ENCODE measurements around the gene SATB1.
"Not testable (repeated sequence)": the region's sequence is repeated elsewhere in the genome, so short reads cannot be mapped to it uniquely, and the experiment has no call there.

The SATB1 gene

DNA sequence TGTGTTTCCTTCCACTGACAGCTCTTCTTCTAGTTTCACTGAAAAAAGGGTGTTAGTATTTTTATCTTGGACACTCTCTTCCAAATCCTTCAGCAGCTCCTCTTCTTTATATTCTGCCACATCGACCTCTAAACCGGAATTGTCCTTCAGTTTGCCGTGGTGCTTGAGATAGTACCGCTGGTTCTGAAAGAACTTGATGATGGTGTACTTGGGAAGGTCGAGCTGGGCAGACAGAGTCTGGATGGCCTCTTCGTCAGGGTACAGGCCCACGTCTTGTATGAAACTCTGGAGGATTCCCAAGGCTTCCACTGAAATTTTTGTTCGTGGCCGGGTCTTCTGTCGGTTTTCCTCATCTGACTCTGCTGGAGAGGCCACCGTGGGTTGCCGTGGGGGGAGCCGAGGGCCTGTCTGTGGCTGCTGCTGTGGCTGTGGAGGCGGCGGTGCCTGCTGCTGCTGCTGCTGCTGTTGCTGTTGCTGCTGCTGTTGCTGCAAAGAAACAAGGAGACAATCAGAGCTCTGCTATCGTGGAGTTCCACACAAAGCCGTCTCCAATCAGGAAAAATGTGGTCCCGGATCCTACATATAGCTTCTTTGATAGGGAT is 75.8 kb downstream of the SATB1 start:
- DNase-seq, result no peak

DNA sequence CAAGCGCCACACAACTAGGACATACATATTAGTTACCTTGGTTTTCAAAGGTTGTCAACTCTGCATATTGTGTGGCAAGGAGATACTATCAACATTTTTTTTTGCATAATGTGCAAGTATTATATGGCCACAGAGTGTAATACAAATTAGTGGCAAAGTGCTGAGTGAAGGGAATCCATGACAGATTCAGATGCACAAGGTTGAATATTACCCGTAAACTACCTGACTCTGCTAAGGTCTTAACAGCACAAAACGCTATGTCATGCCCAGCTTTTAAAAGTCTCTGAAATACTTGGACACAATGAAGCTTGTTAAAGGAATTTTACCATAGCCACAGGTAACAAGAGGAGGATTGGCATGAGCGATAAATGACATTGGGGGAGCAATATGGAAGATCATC is 79.0 kb downstream of the SATB1 start:
- DNase-seq, result no peak

DNA sequence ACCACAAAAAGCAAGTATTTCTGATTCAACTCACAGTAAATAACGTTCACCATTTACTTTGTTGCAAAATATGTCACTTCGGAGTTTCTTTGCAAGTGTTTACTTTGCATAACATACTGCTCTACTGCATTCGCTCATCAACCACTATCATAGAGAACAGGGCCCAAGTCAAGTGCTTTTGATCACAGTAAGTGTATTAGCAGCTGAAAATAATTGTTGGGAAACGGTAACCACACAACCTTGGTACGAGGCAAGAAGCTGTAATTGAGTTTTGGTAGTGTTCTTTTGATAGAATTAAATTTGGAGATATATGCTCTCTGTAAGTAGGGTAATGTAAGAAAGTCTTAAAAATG is 80.1 kb downstream of the SATB1 start:
- no peak for DNase-seq

DNA sequence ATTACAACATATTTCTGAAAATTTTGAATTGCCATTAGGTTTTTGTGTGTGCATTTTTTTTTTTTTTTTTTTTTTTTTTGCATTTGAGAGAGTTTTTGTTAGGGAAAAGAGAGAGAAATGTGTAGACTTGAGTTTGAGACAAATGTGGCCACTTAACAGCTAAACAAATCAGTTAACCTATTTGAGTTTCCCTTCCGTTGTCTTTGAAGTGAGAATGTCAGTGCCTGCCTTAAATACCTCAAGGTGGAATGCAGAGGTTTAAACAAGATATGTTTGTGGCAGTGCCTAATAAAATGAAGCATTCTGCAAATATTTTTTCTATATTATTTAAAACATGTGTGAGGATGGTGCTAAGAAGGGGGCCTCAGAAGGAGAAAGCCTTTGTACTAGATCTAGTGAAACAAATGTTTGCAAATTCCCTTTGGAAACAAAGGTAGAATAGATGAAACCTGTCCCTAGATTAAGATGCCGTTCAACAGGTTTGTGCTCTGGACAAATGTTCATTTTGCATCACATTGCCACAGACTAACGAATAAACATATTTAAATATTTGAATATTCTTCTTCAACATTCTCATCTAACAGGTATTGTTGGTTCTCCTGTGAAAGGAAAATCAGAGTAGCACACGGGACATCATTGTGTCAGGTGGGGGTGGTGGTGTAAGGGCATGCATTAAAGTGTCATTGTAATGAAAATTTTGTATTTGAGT is 80.7 kb downstream of the SATB1 start:
- no peak for DNase-seq

DNA sequence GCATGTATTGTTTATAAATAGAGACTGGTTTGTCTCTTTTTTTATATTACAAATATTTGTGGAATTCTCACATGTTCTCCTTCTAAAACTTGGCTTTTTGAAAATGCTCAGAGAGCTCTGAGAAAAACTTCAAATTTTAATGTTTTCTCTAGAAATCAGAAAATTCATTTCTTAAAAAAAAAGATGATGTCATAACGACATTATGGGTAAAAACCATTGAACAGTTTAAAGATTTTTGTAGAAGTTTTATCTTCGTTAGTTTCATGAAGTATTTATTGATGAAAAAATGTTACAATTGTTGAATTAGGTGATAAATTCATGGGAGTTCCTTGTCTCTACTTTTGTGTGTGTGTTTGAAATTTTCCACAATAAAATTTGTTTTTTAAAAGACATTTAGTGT is 81.3 kb downstream of the SATB1 start:
- no peak for DNase-seq

DNA sequence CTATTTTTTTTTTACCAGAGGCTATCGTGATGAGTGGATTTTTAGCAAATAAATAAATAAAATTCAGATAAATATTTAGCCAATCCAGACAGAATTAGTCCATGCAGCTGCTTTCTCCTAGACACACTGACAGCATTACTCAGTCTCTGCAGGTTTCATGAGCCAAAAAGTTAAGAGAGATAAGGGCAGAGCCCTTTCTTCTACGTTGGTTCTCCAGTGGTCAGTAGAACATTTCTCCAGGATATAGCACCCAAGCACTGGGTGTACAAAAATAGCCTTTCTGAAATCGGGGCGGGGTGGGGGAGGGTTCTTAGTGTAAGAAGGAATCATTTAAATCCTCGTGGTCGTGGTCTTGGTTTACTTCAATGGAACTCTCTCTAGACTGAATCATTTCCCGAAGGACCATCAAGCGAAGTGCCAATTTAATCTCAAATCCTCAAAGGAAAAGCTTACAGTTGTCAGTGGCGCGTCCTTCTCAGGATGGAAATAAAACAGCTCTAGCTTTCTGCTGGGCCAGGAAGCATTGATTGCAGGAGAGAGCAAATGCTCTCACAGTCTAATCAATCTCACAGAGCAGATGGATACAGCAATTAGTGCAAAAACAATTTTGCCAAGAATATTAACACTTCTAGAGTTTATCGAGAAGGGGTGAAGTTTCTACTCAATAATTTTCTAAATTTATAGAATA is 86.2 kb downstream of the SATB1 start:
- no peak for DNase-seq

DNA sequence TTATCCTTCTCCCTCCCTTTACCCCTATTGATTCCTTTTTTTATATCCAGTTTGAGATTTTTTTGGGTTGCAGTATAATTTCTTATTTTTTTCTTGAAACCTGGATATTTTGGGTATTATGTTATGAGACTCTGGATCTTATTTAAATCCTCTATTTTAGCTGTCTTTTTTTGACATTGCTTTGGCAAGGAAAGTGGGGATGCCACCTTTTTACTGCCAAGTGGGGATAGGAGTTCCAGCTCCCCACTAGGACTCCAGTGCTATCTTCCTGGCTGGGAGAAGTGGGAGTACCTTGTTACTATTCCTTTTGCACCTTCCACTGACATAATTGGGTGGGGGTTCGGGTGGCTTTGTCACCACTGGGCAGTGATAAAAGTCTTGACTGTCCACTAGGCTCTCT is 87.9 kb downstream of the SATB1 start:
- DNase-seq, result no peak

DNA sequence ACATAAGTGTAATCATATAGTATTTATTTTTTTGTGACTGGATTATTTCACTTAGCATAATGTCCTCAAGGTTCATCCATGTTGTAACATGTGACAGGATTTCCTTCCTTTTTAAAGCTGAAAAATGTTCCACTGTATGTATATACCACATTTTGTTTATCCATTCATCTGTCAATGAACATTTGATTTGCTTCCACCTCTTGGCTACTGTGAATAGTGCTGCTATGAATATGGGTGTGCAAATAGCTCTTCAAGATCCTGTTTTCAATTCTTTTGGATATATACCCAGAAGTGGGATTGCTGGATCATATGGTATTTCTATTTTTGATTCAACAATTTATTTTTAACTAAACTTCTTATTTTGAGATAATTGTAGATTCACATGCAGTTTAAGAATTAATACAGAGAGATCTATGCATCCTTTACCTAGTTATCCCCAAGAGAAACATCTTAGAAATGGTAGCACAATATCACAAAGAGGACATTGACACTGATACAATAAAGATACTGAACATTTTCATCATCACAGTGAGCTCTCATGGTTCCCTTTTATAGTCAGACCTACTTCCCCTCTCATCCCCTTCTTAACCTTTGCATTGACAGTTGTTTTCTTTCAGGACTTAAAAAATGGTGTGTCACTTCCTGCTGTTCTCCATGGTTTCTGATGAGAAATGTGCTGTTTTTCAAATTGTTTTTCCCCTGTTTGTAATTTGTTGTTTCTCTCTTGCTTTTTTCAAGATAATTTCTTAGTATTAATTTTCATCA is 90.1 kb downstream of the SATB1 start:
- no peak for DNase-seq

DNA sequence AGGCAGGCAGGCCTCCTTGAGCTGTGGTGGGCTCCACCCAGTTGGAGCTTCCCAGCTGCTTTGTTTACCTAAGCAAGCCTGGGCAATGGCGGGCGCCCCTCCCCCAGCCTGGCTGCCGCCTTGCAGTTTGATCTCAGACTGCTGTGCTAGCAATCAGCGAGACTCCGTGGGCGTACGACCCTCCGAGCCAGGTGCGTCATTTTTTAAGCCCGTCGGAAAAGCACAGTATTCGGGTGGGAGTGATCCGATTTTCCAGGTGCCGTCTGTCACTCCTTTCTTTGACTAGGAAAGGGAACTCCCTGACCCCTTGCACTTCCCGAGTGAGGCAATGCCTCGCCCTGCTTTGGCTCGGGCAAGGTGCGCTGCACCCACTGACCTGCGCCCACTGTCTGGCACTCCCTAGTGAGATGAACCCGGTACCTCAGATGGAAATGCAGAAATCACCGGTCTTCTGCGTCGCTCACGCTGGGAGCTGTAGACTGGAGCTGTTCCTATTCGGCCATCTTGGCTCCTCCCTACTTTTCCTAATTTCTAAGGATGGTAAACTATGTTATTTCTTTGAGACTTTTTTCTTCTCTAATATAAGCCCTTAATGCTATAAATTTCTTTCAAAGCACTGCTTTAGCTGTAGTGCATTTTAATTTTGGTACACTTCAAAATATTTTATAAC is 94.2 kb downstream of the SATB1 start:
- DNase-seq, result not testable (repeated sequence)

DNA sequence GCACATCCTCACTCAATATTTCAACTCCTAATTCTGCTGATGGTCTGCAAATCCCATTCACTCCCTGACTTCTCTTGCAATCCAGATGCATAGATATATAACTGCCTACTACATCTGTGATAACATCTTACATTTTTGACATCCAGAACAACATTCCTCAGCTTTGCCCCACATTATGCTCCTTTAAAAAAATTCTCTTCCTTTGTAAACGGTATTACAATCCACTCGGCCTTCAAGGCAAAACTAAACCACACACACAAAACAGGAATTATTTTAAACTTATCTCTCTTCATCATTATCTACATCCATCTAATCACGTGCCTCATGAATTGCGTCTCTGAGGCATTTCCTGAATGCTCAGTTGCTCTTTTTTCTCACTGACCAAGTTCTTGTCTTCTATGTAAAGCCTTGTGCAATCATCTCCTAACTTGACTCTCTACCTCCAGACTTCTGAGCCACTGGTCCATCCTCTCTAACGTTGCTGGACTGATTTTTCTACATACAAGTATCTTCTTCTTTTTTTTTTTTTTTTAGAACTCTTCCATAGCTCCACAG is 117.0 kb downstream of the SATB1 start:
- DNase-seq, result no peak

DNA sequence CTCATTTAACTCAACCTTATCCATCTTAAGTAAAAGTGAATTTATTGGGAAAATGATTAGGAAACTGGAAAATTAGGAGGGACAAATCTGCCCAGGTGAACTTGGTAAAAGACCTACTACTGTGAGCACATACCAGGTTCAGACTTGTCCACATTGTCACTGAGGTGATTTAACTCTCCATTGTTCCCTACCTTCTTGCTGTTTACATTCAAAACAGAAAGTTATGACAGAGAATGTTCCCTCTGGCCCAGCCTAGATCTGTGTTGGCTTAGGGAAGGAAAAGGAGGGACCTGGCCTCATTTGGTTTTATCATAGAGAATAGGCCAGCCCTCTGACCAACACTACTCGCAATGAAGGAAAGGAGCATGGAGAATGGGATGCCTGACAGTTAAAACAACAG is 117.6 kb downstream of the SATB1 start:
- DNase-seq, result no peak

DNA sequence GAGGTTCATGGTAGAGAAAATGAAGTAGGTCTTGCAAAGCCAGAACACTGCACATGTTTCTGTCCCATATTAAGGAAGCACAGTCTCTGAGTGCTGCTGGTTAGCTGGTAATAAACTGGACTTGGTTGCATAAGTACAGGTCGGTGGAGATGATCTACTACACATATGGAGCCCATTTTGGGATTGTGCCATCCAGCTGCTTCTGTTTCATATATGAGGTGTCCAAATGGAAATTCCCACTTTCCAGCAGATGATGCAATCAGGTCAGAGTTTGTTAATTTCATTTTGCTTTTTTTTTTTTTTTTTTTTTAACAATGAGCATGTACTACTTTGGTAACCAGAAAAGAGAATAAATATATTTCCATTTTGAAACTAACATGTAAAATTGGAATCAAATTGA is 122.6 kb downstream of the SATB1 start:
- DNase-seq, result no peak

DNA sequence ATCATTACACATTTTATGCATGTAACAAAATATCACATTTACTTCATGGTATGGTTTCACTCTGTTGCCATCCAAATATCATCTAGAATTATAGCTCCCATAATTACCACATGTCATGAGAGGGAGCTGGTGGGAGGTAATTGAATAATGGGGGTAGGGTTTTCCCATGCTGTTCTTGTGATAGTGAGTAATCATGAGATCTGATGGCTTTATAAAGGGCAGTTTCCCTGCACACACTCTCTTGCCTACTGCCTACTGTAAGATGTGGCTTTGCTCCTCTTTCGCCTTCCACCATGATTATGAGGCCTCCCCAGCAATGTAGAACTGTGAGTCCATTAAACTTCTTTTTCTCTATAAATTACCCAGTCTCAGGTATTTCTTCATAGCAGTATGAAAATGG is 123.4 kb downstream of the SATB1 start:
- no peak for DNase-seq

DNA sequence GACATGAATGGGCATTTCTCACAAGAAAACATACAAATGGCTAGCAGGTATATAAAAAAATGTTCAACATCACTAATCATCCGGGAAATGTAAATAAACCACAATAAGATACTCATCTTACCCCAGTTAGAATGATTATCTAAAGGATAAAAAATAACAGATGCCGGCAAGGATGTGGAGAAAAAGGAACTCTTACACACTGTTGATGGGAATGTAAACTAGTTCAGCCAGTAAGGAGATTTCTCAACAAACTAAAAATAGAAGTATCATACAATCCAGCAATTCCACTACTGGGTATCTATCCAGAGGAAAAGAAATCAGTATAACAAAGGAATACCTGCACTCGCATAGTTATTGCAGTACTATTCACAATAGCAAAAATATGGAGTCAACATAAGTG is 124.2 kb downstream of the SATB1 start:
- no peak for DNase-seq

DNA sequence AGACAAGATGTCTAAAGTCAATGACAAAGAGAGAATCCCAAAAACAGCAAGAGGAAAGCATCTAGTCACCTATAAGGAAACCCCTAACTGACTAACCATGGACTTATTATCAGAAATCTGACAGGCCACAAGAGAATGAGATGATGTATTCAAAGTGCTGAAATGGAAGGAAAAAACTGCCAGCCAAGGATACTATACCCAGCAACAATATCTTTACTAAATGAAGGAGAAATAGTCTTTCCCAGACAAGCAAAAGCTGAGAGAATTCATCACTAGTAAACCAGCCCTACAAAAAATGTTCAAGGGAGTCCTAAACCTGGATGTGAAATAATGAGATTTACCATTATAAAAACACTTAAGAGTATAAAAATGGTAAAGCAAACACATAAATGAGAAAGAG is 128.0 kb downstream of the SATB1 start:
- no peak for DNase-seq

All from CD4-positive, alpha-beta T cell treated with Interleukin-21 for 1 hour (primary cell).